Endothelial cell of umbilical vein (primary cell): ENCODE results near the gene CTSA. TPM values are rescaled to one million over a fixed set of nuclear protein-coding genes. Genes with fewer than 3 reads are reported as not detected.
A peak's percentile ranks its signal among the peaks of the same experiment; 100 is the strongest.

Source experiments
- BruUV-seq: library from RNA; stranded (reverse); fragments of 400-500 nt; replicated peaks from 2 replicates; lab custom pipeline; 2021; lab: Mats Ljungman, UMichigan
- CTCF ChIA-PET: fragments of 300-600, 350-600 bp; sonication (Branson Sonifier 250); formaldehyde crosslinking; loops from one replicate; lab custom pipeline; 2021; ENCODE audit warnings: antibody characterized with exemption, inconsistent platforms; lab: Charles Lee
- POLR2A ChIA-PET: fragments of 300-600, 350-600 bp; sonication (Branson Sonifier 250); formaldehyde crosslinking; loops from one replicate; lab custom pipeline; 2021; ENCODE audit warnings: antibody characterized with exemption, inconsistent platforms; lab: Charles Lee
- DNase-seq: peaks from one replicate; pipeline ENCODE4 v3.0.0-alpha.2; 2011; ENCODE audit warnings: low read depth, low spot score
- FAIRE-seq: peaks from 2 replicates; lab custom pipeline; 2011; peaks lifted over from hg19 to GRCh38; lab: Jason Lieb, UNC
- H2AFZ ChIP-seq: 2 replicates; pipeline ENCODE4 v1.6.0; 2012; ENCODE audit warnings: low read depth, low read length, control low read depth, inconsistent platforms
- H3K27ac ChIP-seq: 2 replicates; pipeline ENCODE4 v1.5.1; 2011; ENCODE audit warnings: low read depth, mild to moderate bottlenecking, control low read depth, low read length, moderate library complexity; ENCODE audit not compliant: insufficient read depth
- H3K27me3 ChIP-seq, 2 experiments: 2 replicates each; pipeline versions ENCODE4 v1.6.0 to v1.6.1; 2011; ENCODE audit warnings: low read length in 2 of 2, mixed read lengths in 1 of 2; ENCODE audit not compliant: control insufficient read depth in 2 of 2, insufficient read depth in 2 of 2
- H3K36me3 ChIP-seq, 2 experiments: 2 replicates in 1 of 2; 3 replicates in 1 of 2; pipeline ENCODE4 v1.5.1; 2011; ENCODE audit warnings: low read length in 2 of 2, mild to moderate bottlenecking in 1 of 2, moderate library complexity in 1 of 2; ENCODE audit not compliant: control insufficient read depth in 2 of 2, insufficient read depth in 2 of 2; ENCODE audit errors: extremely low read depth in 1 of 2
- H3K4me1 ChIP-seq: 3 replicates; pipeline ENCODE4 v1.5.1; 2011; ENCODE audit warnings: mild to moderate bottlenecking, low read length; ENCODE audit not compliant: control insufficient read depth, insufficient read depth; ENCODE audit errors: extremely low read depth
- H3K4me2 ChIP-seq: 2 replicates; pipeline ENCODE4 v1.6.1; 2011; ENCODE audit warnings: low read length, control low read depth, mixed read lengths; ENCODE audit not compliant: insufficient read depth
- H3K4me3 ChIP-seq, 3 experiments: fragments of 200-600 bp in 1 of 3; sonication (generic), shearing (Covaris generic) in 1 of 3; replicated peaks in 1 of 3; 2 replicates each; pipeline ENCODE4 v1.5.1; 2011 to 2016; ENCODE audit warnings: control low read depth in 3 of 3, low read length in 3 of 3, mild to moderate bottlenecking in 2 of 3, inconsistent platforms in 1 of 3, low read depth in 1 of 3, moderate library complexity in 1 of 3; ENCODE audit not compliant: insufficient read depth in 1 of 3
- H3K79me2 ChIP-seq: 2 replicates; pipeline ENCODE4 v1.6.0; 2012; ENCODE audit warnings: low read length, inconsistent platforms; ENCODE audit not compliant: control insufficient read depth, insufficient read depth
- H3K9ac ChIP-seq: replicated peaks from 2 replicates; pipeline ENCODE3; 2011; ENCODE audit warnings: low read length, control low read depth; ENCODE audit not compliant: insufficient read depth; ENCODE audit errors: extremely low read depth
- H3K9me1 ChIP-seq: replicated peaks from 3 replicates; pipeline ENCODE4 v1.6.0; 2011; ENCODE audit warnings: mild to moderate bottlenecking, low read length; ENCODE audit not compliant: control insufficient read depth, insufficient read depth; ENCODE audit errors: extremely low read depth
- H3K9me3 ChIP-seq: replicated peaks from 2 replicates; pipeline ENCODE4 v1.5.1; 2012; ENCODE audit warnings: low read length, inconsistent platforms; ENCODE audit not compliant: control insufficient read depth, insufficient read depth
- H4K20me1 ChIP-seq: replicated peaks from 2 replicates; pipeline ENCODE3; 2011; ENCODE audit warnings: mild to moderate bottlenecking, low read length; ENCODE audit not compliant: control insufficient read depth, insufficient read depth; ENCODE audit errors: extremely low read depth
- FOS ChIP-seq: IDR thresholded peaks from 2 replicates; pipeline ENCODE4 v1.6.1; 2011; ENCODE audit warnings: mild to moderate bottlenecking, low read length, moderate library complexity, borderline replicate concordance; ENCODE audit not compliant: insufficient read depth
- JUN ChIP-seq: IDR thresholded peaks from 2 replicates; pipeline ENCODE4 v1.6.1; 2011; ENCODE audit warnings: borderline replicate concordance, low read depth; ENCODE audit not compliant: insufficient read length, insufficient read depth
- POLR2AphosphoS5 ChIP-seq: IDR thresholded peaks from 2 replicates; pipeline ENCODE4 v1.6.1; 2012; ENCODE audit warnings: low read depth, mild to moderate bottlenecking, control low read depth, low read length, moderate library complexity; ENCODE audit not compliant: insufficient read depth
- dilution Hi-C: fragments of 300-500 bp; cut with MboI; formaldehyde crosslinking; loops from one replicate; pipeline ENCODE4 v1.15.0; 2019; ENCODE audit warnings: low sequenced_read_pairs; ENCODE audit not compliant: extremely low pct_ligation_motif_present
- intact Hi-C: fragments of 100-400 bp; cut with micrococcal nuclease; formaldehyde crosslinking; loops from one replicate; pipeline ENCODE4 v1.10.0; 2022
- polyA plus RNA-seq, 4 experiments: library from polyadenylated mRNA; depleted of rRNA in 3 of 4; stranded (reverse) in 3 of 4; unstranded in 1 of 4; fragments of >200 nt; gene quantifications; 2 replicates each; pipeline versions ENCODE4 v1.2.1 to v1.2.3, GENCODE V29; 2011 to 2012; ENCODE audit warnings: missing spikeins in 1 of 4
- total RNA-seq: library from RNA; stranded (reverse); gene quantifications from 2 replicates; pipeline ENCODE4 v1.2.3, GENCODE V29; 2021
- TF ChIP-seq, protein P1 (sequence below), 2 donors: IDR thresholded peaks; 1 replicate in 1 of 2; 2 replicates in 1 of 2; pipeline ENCODE4 v1.5.1; 2011; ENCODE audit warnings: low read length in 2 of 2, mild to moderate bottlenecking in 2 of 2, moderate library complexity in 2 of 2, control low read depth in 1 of 2, inconsistent platforms in 1 of 2, low read depth in 1 of 2; ENCODE audit not compliant: insufficient read depth in 1 of 2; ENCODE audit errors: extremely low read depth in 1 of 2

Gene CTSA
- total and polyA plus RNA-seq, 2 donors (not counting 3 experiments of a cell fraction or from before 2014, with no cell fraction given) = 169 to 409 TPM

DNA sequence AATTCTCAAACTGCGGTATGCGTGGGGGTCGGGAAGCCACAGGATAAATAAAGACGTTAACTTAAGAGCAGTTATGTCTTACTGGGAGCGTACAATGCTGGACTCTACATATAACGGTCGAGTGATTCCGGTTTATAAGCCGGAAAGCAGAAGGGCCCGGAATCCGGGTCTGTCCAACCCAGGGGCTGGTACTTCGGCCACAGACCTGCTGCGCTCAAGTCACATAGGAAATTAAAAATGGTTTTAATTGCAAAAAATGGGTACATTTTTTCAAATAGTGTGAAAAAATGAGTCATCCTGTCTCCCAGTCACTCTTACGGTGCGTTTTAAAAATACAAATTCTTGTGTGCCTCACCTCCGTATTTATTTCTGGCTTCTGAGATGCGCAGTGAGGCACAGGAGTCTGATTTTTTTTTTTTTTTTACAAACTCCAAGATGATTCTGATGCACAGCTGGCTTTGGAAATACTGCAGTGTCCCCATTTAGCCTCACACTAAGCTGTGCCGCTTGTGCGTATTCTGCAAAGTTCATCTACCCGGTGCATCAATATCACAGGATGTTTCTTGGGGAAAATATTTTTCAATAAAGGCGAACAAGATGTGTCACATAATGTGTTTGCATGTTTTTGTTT is 44.4 kb downstream of the CTSA start:
- dilution Hi-C loops = no loop called here
- peaks cover 20% of the 10 kb centered on the region for H3K79me2 ChIP-seq
- no peaks in the 10 kb centered on the region for H4K20me1 ChIP-seq
- peak overlapping the region; percentile 89 for H3K4me2 ChIP-seq
- peaks cover 12 to 27% of the 10 kb centered on the region in 2 experiments for H3K36me3 ChIP-seq
- TF ChIP-seq, protein P1, sequence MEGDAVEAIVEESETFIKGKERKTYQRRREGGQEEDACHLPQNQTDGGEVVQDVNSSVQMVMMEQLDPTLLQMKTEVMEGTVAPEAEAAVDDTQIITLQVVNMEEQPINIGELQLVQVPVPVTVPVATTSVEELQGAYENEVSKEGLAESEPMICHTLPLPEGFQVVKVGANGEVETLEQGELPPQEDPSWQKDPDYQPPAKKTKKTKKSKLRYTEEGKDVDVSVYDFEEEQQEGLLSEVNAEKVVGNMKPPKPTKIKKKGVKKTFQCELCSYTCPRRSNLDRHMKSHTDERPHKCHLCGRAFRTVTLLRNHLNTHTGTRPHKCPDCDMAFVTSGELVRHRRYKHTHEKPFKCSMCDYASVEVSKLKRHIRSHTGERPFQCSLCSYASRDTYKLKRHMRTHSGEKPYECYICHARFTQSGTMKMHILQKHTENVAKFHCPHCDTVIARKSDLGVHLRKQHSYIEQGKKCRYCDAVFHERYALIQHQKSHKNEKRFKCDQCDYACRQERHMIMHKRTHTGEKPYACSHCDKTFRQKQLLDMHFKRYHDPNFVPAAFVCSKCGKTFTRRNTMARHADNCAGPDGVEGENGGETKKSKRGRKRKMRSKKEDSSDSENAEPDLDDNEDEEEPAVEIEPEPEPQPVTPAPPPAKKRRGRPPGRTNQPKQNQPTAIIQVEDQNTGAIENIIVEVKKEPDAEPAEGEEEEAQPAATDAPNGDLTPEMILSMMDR (IDR thresholded peaks at IDR 0.05; ENCODE audit: extremely low read depth in 1 of 2, insufficient read depth in 1 of 2, low read depth in 1 of 2, low read length in 2 of 2) = no peak
- TF ChIP-seq FOS (peak; percentile 21), JUN (peak; percentile 23), POLR2AphosphoS5 (no peak)
- FAIRE-seq (no peak), DNase-seq (no peak)
- H3K27ac ChIP-seq = peak overlapping the region; percentile 78
- intact Hi-C loops = loop anchor here (1.0 to 2.0 kb wide), 4 partner anchors 24 to 113 kb away; partner anchors contain the start of genes ACOT8, ZSWIM1 and ZSWIM3
- TSS peak; percentile 50 for BruUV-seq
- peak overlapping the region; percentile 81 for H3K9ac ChIP-seq
- H3K9me1 ChIP-seq = no peaks in the 10 kb centered on the region
- ChIA-PET CTCF (interaction anchor here (0.7 to 4.9 kb wide), 9 partner anchors 8 to 113 kb away, joined by 3 to 50 read pairs (median 6); partner anchors contain the start of genes CTSA, NEURL2 and PLTP), POLR2A (interaction anchor here (0.6 to 2.9 kb wide), 18 partner anchors 11 to 101 kb away, joined by 3 to 26 read pairs (median 4); partner anchors contain the start of genes CTSA, NEURL2, PLTP and ZSWIM1)
- no peaks in the 10 kb centered on the region for H3K27me3 ChIP-seq
- peak overlapping the region; percentile 87 for H2AFZ ChIP-seq
- peaks cover 14% of the 10 kb centered on the region for H3K4me1 ChIP-seq
- H3K4me3 ChIP-seq = peak overlapping the region; percentile 75 to 89 (median 76)
- no peaks in the 10 kb centered on the region for H3K9me3 ChIP-seq
